Endothelial cell of umbilical vein (primary cell): Measurements from ENCODE around the gene MT1H. TPM values are rescaled to one million over a fixed set of nuclear protein-coding genes. Genes with fewer than 3 reads are reported as not detected.

Experiments
- BruUV-seq: library from RNA; stranded (reverse); fragments of 400-500 nt; replicated peaks from 2 replicates; lab custom pipeline; 2021; lab: Mats Ljungman, UMichigan
- CTCF ChIA-PET: fragments of 300-600, 350-600 bp; sonication (Branson Sonifier 250); formaldehyde crosslinking; loops from one replicate; lab custom pipeline; 2021; ENCODE audit warnings: antibody characterized with exemption, inconsistent platforms; lab: Charles Lee
- POLR2A ChIA-PET: fragments of 300-600, 350-600 bp; sonication (Branson Sonifier 250); formaldehyde crosslinking; loops from one replicate; lab custom pipeline; 2021; ENCODE audit warnings: antibody characterized with exemption, inconsistent platforms; lab: Charles Lee
- DNase-seq: peaks from one replicate; pipeline ENCODE4 v3.0.0-alpha.2; 2011; ENCODE audit warnings: low read depth, low spot score
- FAIRE-seq: peaks from 2 replicates; lab custom pipeline; 2011; peaks lifted over from hg19 to GRCh38; lab: Jason Lieb, UNC
- H2AFZ ChIP-seq: 2 replicates; pipeline ENCODE4 v1.6.0; 2012; ENCODE audit warnings: low read depth, low read length, control low read depth, inconsistent platforms
- H3K27ac ChIP-seq: 2 replicates; pipeline ENCODE4 v1.5.1; 2011; ENCODE audit warnings: low read depth, mild to moderate bottlenecking, control low read depth, low read length, moderate library complexity; ENCODE audit not compliant: insufficient read depth
- H3K27me3 ChIP-seq, 2 experiments: 2 replicates each; pipeline versions ENCODE4 v1.6.0 to v1.6.1; 2011; ENCODE audit warnings: low read length in 2 of 2, mixed read lengths in 1 of 2; ENCODE audit not compliant: control insufficient read depth in 2 of 2, insufficient read depth in 2 of 2
- H3K36me3 ChIP-seq, 2 experiments: 2 replicates in 1 of 2; 3 replicates in 1 of 2; pipeline ENCODE4 v1.5.1; 2011; ENCODE audit warnings: low read length in 2 of 2, mild to moderate bottlenecking in 1 of 2, moderate library complexity in 1 of 2; ENCODE audit not compliant: control insufficient read depth in 2 of 2, insufficient read depth in 2 of 2; ENCODE audit errors: extremely low read depth in 1 of 2
- H3K4me1 ChIP-seq: 3 replicates; pipeline ENCODE4 v1.5.1; 2011; ENCODE audit warnings: mild to moderate bottlenecking, low read length; ENCODE audit not compliant: control insufficient read depth, insufficient read depth; ENCODE audit errors: extremely low read depth
- H3K4me2 ChIP-seq: 2 replicates; pipeline ENCODE4 v1.6.1; 2011; ENCODE audit warnings: low read length, control low read depth, mixed read lengths; ENCODE audit not compliant: insufficient read depth
- H3K4me3 ChIP-seq, 3 experiments: fragments of 200-600 bp in 1 of 3; sonication (generic), shearing (Covaris generic) in 1 of 3; replicated peaks in 1 of 3; 2 replicates each; pipeline ENCODE4 v1.5.1; 2011 to 2016; ENCODE audit warnings: control low read depth in 3 of 3, low read length in 3 of 3, mild to moderate bottlenecking in 2 of 3, inconsistent platforms in 1 of 3, low read depth in 1 of 3, moderate library complexity in 1 of 3; ENCODE audit not compliant: insufficient read depth in 1 of 3
- H3K79me2 ChIP-seq: 2 replicates; pipeline ENCODE4 v1.6.0; 2012; ENCODE audit warnings: low read length, inconsistent platforms; ENCODE audit not compliant: control insufficient read depth, insufficient read depth
- H3K9ac ChIP-seq: replicated peaks from 2 replicates; pipeline ENCODE3; 2011; ENCODE audit warnings: low read length, control low read depth; ENCODE audit not compliant: insufficient read depth; ENCODE audit errors: extremely low read depth
- H3K9me1 ChIP-seq: replicated peaks from 3 replicates; pipeline ENCODE4 v1.6.0; 2011; ENCODE audit warnings: mild to moderate bottlenecking, low read length; ENCODE audit not compliant: control insufficient read depth, insufficient read depth; ENCODE audit errors: extremely low read depth
- H3K9me3 ChIP-seq: replicated peaks from 2 replicates; pipeline ENCODE4 v1.5.1; 2012; ENCODE audit warnings: low read length, inconsistent platforms; ENCODE audit not compliant: control insufficient read depth, insufficient read depth
- H4K20me1 ChIP-seq: replicated peaks from 2 replicates; pipeline ENCODE3; 2011; ENCODE audit warnings: mild to moderate bottlenecking, low read length; ENCODE audit not compliant: control insufficient read depth, insufficient read depth; ENCODE audit errors: extremely low read depth
- EZH2 ChIP-seq: IDR thresholded peaks from 2 replicates; pipeline ENCODE4 v1.6.1; 2012; ENCODE audit warnings: borderline replicate concordance, low read depth, mild to moderate bottlenecking, moderate library complexity, low read length, inconsistent platforms; ENCODE audit not compliant: severe bottlenecking
- FOS ChIP-seq: IDR thresholded peaks from 2 replicates; pipeline ENCODE4 v1.6.1; 2011; ENCODE audit warnings: mild to moderate bottlenecking, low read length, moderate library complexity, borderline replicate concordance; ENCODE audit not compliant: insufficient read depth
- GATA2 ChIP-seq: IDR thresholded peaks from 2 replicates; pipeline ENCODE4 v1.7.0; 2011; ENCODE audit warnings: low read depth, mild to moderate bottlenecking, moderate library complexity, mixed read lengths, low read length; ENCODE audit not compliant: insufficient read length, insufficient read depth
- JUN ChIP-seq: IDR thresholded peaks from 2 replicates; pipeline ENCODE4 v1.6.1; 2011; ENCODE audit warnings: borderline replicate concordance, low read depth; ENCODE audit not compliant: insufficient read length, insufficient read depth
- MYC ChIP-seq: IDR thresholded peaks from one replicate; pipeline ENCODE4 v1.6.1; 2011; ENCODE audit warnings: mild to moderate bottlenecking, low read depth, low read length
- POLR2A ChIP-seq: IDR thresholded peaks from 2 replicates; pipeline ENCODE4 v1.6.1; 2012; ENCODE audit warnings: low read depth, mild to moderate bottlenecking, control low read depth, low read length
- POLR2AphosphoS5 ChIP-seq: IDR thresholded peaks from 2 replicates; pipeline ENCODE4 v1.6.1; 2012; ENCODE audit warnings: low read depth, mild to moderate bottlenecking, control low read depth, low read length, moderate library complexity; ENCODE audit not compliant: insufficient read depth
- dilution Hi-C: fragments of 300-500 bp; cut with MboI; formaldehyde crosslinking; loops from one replicate; pipeline ENCODE4 v1.15.0; 2019; ENCODE audit warnings: low sequenced_read_pairs; ENCODE audit not compliant: extremely low pct_ligation_motif_present
- intact Hi-C: fragments of 100-400 bp; cut with micrococcal nuclease; formaldehyde crosslinking; loops from one replicate; pipeline ENCODE4 v1.10.0; 2022
- polyA plus RNA-seq, 4 experiments: library from polyadenylated mRNA; depleted of rRNA in 3 of 4; stranded (reverse) in 3 of 4; unstranded in 1 of 4; fragments of >200 nt; gene quantifications; 2 replicates each; pipeline versions ENCODE4 v1.2.1 to v1.2.3, GENCODE V29; 2011 to 2012; ENCODE audit warnings: missing spikeins in 1 of 4
- total RNA-seq: library from RNA; stranded (reverse); gene quantifications from 2 replicates; pipeline ENCODE4 v1.2.3, GENCODE V29; 2021
- TF ChIP-seq, protein P1 (sequence below), 2 donors: IDR thresholded peaks; 1 replicate in 1 of 2; 2 replicates in 1 of 2; pipeline ENCODE4 v1.5.1; 2011; ENCODE audit warnings: low read length in 2 of 2, mild to moderate bottlenecking in 2 of 2, moderate library complexity in 2 of 2, control low read depth in 1 of 2, inconsistent platforms in 1 of 2, low read depth in 1 of 2; ENCODE audit not compliant: insufficient read depth in 1 of 2; ENCODE audit errors: extremely low read depth in 1 of 2
- TF ChIP-seq, protein P2 (sequence below): IDR thresholded peaks from 2 replicates; pipeline ENCODE4 v1.6.1; 2011; ENCODE audit not compliant: insufficient read depth, insufficient read length

The MT1H gene
- total and polyA plus RNA-seq, 2 donors (not counting 3 experiments of a cell fraction or from before 2014, with no cell fraction given): not detected

DNA sequence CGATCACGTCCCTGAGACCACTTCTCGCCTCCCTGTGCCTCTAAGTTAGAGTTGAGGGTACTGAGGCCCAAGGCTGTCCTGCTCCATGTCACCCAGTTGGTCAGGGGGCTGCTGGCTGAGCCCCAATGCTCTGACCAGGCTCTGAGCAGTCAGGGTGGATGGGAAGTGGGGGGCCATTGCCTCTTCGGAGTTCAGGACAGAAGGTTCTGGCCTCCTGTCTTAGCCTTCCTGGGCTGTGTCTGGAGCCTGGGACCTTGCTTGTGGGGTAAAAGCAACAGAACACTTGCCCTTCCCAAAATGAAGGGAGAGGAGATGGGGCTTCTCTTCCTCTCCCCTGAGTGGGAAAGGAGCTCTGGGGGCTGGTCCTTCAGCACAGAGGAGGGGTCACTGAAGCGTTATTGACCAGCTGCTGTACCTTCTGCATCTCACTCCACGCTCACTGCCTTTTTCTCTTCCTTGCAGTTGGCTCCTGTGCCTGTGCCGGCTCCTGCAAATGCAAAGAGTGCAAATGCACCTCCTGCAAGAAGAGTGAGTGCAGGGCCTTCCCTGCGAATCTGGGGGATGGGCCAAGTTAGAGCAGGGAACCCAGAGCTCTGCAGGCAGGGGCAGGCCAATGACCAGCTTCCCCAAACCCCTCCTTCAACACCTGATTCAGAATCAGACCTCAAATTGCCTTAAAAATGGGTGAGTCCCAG is 13.2 kb downstream of the MT1H start:
- Histone ChIP-seq H3K79me2 (no peaks in the 10 kb centered on the region), H3K4me3 (peak overlapping the region; percentile 25 to 63 (median 37)), H3K9me3 (no peaks in the 10 kb centered on the region), H4K20me1 (no peaks in the 10 kb centered on the region), H3K4me2 (peak overlapping the region; percentile 72), H3K9ac (peak overlapping the region; percentile 84), H2AFZ (peak overlapping the region; percentile 96), H3K9me1 (no peaks in the 10 kb centered on the region), H3K27ac (peak overlapping the region; percentile 18), H3K27me3 (no peaks in the 10 kb centered on the region), H3K4me1 (peaks cover 10% of the 10 kb centered on the region), H3K36me3 (no peaks in the 10 kb centered on the region)
- DNase-seq: no peak
- CTCF ChIA-PET: interaction anchor here (0.8 to 2.1 kb wide), 5 partner anchors 19 to 82 kb away, joined by 3 to 12 read pairs (median 4); no protein-coding TSS in a partner anchor
- FAIRE-seq: no peak
- TSS peak; percentile 93 for BruUV-seq
- dilution Hi-C loops: no loop called here
- TF ChIP-seq POLR2A: no peak
- TF ChIP-seq EZH2: no peak
- TF ChIP-seq GATA2: no peak
- POLR2A ChIA-PET: interaction anchor here (1.1 kb wide), 1 partner anchor 58 kb away, joined by 3 read pairs; the partner anchor contains the start of gene MT1E
- intact Hi-C loops: loop anchor here (1.0 to 2.0 kb wide), 3 partner anchors 44 to 76 kb away; partner anchors contain the start of gene MT1A

DNA sequence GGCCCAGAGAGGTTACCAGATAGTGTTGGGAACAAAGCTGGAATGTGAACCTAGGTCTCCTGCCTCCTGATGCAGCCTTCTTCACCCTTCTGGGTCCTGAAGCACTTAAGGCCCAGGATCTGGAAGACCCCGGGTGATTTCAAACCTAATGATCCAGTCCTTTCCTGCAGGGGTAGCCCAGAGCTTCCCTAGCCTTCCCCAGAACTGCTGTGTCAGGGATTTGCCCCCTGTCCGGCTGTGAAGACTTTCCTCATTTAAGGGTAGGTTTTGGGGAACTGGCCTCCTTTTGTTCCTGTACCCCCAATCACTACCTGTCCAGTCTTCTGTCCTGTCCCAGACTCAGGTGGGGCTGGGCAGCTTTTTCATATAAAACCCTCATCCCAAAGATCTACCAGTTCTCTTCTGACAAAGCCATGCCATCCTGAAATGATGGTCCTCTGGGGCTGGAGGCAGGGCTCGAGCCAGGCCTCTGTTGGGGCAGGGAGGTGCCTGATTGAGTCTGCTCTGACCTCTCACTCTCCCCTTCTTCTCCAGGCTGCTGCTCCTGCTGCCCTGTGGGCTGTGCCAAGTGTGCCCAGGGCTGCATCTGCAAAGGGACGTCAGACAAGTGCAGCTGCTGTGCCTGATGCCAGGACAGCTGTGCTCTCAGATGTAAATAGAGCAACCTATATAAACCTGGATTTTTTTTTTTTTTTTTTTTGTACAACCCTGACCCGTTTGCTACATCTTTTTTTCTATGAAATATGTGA is 14.0 kb downstream of the MT1H start:
- H3K79me2 ChIP-seq: no peaks in the 10 kb centered on the region
- POLR2A ChIA-PET: no interaction called here
- BruUV-seq: no TSS peak
- H4K20me1 ChIP-seq: no peaks in the 10 kb centered on the region
- dilution Hi-C loops: no loop called here
- H3K9me3 ChIP-seq: no peaks in the 10 kb centered on the region
- H2AFZ ChIP-seq: no peak overlapping the region
- no peak for DNase-seq
- H3K4me2 ChIP-seq: no peak overlapping the region
- no peak overlapping the region for H3K27ac ChIP-seq
- H3K4me3 ChIP-seq: no peak overlapping the region
- no peak for FAIRE-seq
- H3K9me1 ChIP-seq: no peaks in the 10 kb centered on the region
- no peaks in the 10 kb centered on the region for H3K27me3 ChIP-seq
- intact Hi-C loops: loop anchor here (2.0 kb wide), 1 partner anchor 45 kb away; the partner anchor contains the start of gene MT1A
- CTCF ChIA-PET: interaction anchor here (0.8 to 2.1 kb wide), 4 partner anchors 19 to 83 kb away, joined by 3 to 12 read pairs (median 6); no protein-coding TSS in a partner anchor
- peaks cover 10% of the 10 kb centered on the region for H3K4me1 ChIP-seq
- TF ChIP-seq, protein P1, sequence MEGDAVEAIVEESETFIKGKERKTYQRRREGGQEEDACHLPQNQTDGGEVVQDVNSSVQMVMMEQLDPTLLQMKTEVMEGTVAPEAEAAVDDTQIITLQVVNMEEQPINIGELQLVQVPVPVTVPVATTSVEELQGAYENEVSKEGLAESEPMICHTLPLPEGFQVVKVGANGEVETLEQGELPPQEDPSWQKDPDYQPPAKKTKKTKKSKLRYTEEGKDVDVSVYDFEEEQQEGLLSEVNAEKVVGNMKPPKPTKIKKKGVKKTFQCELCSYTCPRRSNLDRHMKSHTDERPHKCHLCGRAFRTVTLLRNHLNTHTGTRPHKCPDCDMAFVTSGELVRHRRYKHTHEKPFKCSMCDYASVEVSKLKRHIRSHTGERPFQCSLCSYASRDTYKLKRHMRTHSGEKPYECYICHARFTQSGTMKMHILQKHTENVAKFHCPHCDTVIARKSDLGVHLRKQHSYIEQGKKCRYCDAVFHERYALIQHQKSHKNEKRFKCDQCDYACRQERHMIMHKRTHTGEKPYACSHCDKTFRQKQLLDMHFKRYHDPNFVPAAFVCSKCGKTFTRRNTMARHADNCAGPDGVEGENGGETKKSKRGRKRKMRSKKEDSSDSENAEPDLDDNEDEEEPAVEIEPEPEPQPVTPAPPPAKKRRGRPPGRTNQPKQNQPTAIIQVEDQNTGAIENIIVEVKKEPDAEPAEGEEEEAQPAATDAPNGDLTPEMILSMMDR (IDR thresholded peaks at IDR 0.05; ENCODE audit: extremely low read depth in 1 of 2, insufficient read depth in 1 of 2, low read depth in 1 of 2, low read length in 2 of 2): no peak
- TF ChIP-seq, protein P2, sequence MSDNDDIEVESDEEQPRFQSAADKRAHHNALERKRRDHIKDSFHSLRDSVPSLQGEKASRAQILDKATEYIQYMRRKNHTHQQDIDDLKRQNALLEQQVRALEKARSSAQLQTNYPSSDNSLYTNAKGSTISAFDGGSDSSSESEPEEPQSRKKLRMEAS: no peak
- TF ChIP-seq POLR2AphosphoS5 (no peak), FOS (no peak), JUN (no peak), POLR2A (no peak), GATA2 (no peak), EZH2 (no peak), MYC (no peak)
- H3K36me3 ChIP-seq: no peaks in the 10 kb centered on the region
- H3K9ac ChIP-seq: no peak overlapping the region
